Smooth muscle cell (in vitro differentiated cells): ENCODE results near the gene SERPINB6. TPM values are rescaled to one million over a fixed set of nuclear protein-coding genes. Genes with fewer than 3 reads are reported as not detected.
"Not testable (repeated sequence)": the region's sequence is repeated elsewhere in the genome, so short reads cannot be mapped to it uniquely, and the experiment has no call there.

Source experiments
- DNase-seq: peaks from one replicate; lab custom pipeline; 2025; ENCODE audit not compliant: unreplicated experiment; lab: John Stamatoyannopoulos, UW
- H2AFZ ChIP-seq: fragments of 200-600 bp; sonication (generic); 2 replicates; pipeline ENCODE4 v1.6.0; 2016; ENCODE audit warnings: antibody characterized with exemption, low read depth, mild to moderate bottlenecking
- H3F3A ChIP-seq: fragments of 200-600 bp; sonication (generic); 2 replicates; pipeline ENCODE4 v1.6.0; 2017; ENCODE audit warnings: antibody characterized with exemption, low read depth
- H3K27ac ChIP-seq: fragments of 200-600 bp; sonication (generic); 2 replicates; pipeline ENCODE4 v1.5.1; 2016; ENCODE audit warnings: low read depth, mild to moderate bottlenecking
- H3K27me3 ChIP-seq: fragments of 200-600 bp; sonication (generic); 2 replicates; pipeline ENCODE4 v1.6.1; 2016; ENCODE audit warnings: low read depth, mild to moderate bottlenecking
- H3K36me3 ChIP-seq: fragments of 200-600 bp; sonication (generic); 2 replicates; pipeline ENCODE4 v1.5.1; 2016; ENCODE audit warnings: low read depth
- H3K4me1 ChIP-seq: fragments of 200-600 bp; sonication (generic); 2 replicates; pipeline ENCODE4 v1.5.1; 2016; ENCODE audit warnings: low read depth
- H3K4me2 ChIP-seq: fragments of 200-600 bp; sonication (generic); 2 replicates; pipeline ENCODE4 v1.6.0; 2016; ENCODE audit warnings: mild to moderate bottlenecking
- H3K4me3 ChIP-seq: fragments of 200-600 bp; sonication (generic); 2 replicates; pipeline ENCODE4 v1.5.1; 2016; ENCODE audit warnings: mild to moderate bottlenecking
- H3K79me2 ChIP-seq: fragments of 200-600 bp; sonication (generic); 2 replicates; pipeline ENCODE4 v1.6.0; 2016; ENCODE audit warnings: low read depth, mild to moderate bottlenecking
- H3K9ac ChIP-seq: fragments of 200-600 bp; sonication (generic); 2 replicates; pipeline ENCODE4 v1.6.0; 2016; ENCODE audit warnings: low read depth
- H3K9me3 ChIP-seq: fragments of 200-600 bp; sonication (generic); replicated peaks from 2 replicates; pipeline ENCODE4 v1.5.1; 2016; ENCODE audit warnings: low read depth
- H4K20me1 ChIP-seq: fragments of 200-600 bp; sonication (generic); 2 replicates; pipeline ENCODE4 v1.6.0; 2016; ENCODE audit warnings: low read depth
- WGBS: methylation state at CpG from one replicate; pipeline ENCODE4 v1.1.7; 2016; ENCODE audit warnings: low lambda C conversion rate; 5-methylcytosine and 5-hydroxymethylcytosine counted together
- polyA plus RNA-seq: library from polyadenylated mRNA; unstranded; fragments of >200 nt; fragmentation: Nextera tagmentation; extraction: Ambion mirVana; gene quantifications from 2 replicates; pipeline ENCODE4 v1.2.1, GENCODE V29; 2016
- total RNA-seq: library from RNA; depleted of rRNA; stranded (reverse); fragments of >200 nt; gene quantifications from 2 replicates; pipeline ENCODE4 v1.2.3, GENCODE V29; 2014
- TF ChIP-seq, protein P1 (sequence below): fragments of 200-600 bp; sonication (generic); IDR thresholded peaks from 2 replicates; pipeline ENCODE4 v1.5.1; 2017; ENCODE audit warnings: borderline replicate concordance, mild to moderate bottlenecking, antibody characterized with exemption; ENCODE audit not compliant: insufficient read depth, poor library complexity, severe bottlenecking

SERPINB6 gene
- total and polyA plus RNA-seq, 2 experiments from 2014 or later = 67.8 to 118 TPM

DNA sequence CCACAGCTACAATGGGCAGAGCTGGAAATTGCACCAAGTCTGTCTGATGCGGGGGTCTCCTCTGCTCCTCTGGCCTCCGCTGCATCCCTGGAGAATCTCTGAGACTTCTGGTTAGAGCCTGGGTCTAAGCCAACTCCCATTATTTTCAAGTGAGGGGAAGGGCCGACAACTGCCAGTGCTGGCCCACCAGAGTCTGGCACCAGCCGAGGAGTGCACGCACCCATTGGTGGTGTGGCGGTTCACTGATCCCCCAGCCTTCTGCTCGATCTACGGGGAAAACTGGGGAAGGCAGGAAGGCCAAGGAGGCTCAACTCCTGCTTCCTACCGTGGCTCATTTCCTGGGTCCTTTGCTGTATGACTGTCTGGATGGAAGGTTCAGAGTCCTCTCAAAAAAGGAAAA is 34.5 kb upstream of the SERPINB6 start:
- no peaks in the 10 kb centered on the region for H3F3A ChIP-seq
- H3K27ac ChIP-seq = no peak overlapping the region
- peaks cover 1% of the 10 kb centered on the region for H3K9me3 ChIP-seq
- H3K27me3 ChIP-seq = no peaks in the 10 kb centered on the region
- no peak overlapping the region for H3K4me2 ChIP-seq
- H3K4me3 ChIP-seq = no peak overlapping the region
- WGBS = 97% methylated on average over 9 of the region's 9 CpGs
- no peaks in the 10 kb centered on the region for H3K4me1 ChIP-seq
- peaks cover 12% of the 10 kb centered on the region for H3K36me3 ChIP-seq
- no peaks in the 10 kb centered on the region for H3K79me2 ChIP-seq
- no peaks in the 10 kb centered on the region for H4K20me1 ChIP-seq
- TF ChIP-seq, protein P1, sequence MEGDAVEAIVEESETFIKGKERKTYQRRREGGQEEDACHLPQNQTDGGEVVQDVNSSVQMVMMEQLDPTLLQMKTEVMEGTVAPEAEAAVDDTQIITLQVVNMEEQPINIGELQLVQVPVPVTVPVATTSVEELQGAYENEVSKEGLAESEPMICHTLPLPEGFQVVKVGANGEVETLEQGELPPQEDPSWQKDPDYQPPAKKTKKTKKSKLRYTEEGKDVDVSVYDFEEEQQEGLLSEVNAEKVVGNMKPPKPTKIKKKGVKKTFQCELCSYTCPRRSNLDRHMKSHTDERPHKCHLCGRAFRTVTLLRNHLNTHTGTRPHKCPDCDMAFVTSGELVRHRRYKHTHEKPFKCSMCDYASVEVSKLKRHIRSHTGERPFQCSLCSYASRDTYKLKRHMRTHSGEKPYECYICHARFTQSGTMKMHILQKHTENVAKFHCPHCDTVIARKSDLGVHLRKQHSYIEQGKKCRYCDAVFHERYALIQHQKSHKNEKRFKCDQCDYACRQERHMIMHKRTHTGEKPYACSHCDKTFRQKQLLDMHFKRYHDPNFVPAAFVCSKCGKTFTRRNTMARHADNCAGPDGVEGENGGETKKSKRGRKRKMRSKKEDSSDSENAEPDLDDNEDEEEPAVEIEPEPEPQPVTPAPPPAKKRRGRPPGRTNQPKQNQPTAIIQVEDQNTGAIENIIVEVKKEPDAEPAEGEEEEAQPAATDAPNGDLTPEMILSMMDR = no peak
- H2AFZ ChIP-seq = no peak overlapping the region
- H3K9ac ChIP-seq = no peak overlapping the region
- no peak for DNase-seq

DNA sequence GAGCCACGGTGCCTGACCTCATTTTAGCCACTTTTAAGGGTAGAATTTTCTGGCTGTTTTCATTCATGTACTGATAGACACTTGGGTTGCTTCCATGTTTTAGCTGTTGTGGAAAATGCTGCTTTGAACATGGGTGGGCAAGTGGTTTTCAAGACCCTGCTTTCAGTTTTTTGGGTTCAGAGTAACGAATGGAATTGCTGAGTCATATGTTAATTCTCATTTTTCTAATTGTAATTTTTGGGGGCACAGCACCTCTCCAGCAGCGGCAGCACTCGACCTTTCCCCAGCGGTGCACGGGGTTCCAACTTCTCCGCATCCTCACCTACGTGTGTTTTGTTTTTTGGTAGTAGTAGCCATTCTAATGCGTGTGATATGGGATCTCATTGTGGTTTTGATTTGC is 33.7 kb upstream of the SERPINB6 start:
- Histone ChIP-seq H3K4me2 (no peak overlapping the region), H3K4me1 (no peaks in the 10 kb centered on the region), H3K4me3 (no peak overlapping the region), H3K27ac (no peak overlapping the region), H2AFZ (no peak overlapping the region), H3K9ac (no peak overlapping the region), H3F3A (no peaks in the 10 kb centered on the region), H3K27me3 (no peaks in the 10 kb centered on the region), H3K9me3 (no peaks in the 10 kb centered on the region), H4K20me1 (no peaks in the 10 kb centered on the region), H3K79me2 (no peaks in the 10 kb centered on the region), H3K36me3 (peaks cover 4% of the 10 kb centered on the region)
- DNase-seq = no peak
- TF ChIP-seq, protein P1 = no peak
- 95% methylated on average over 9 of the region's 9 CpGs for WGBS

DNA sequence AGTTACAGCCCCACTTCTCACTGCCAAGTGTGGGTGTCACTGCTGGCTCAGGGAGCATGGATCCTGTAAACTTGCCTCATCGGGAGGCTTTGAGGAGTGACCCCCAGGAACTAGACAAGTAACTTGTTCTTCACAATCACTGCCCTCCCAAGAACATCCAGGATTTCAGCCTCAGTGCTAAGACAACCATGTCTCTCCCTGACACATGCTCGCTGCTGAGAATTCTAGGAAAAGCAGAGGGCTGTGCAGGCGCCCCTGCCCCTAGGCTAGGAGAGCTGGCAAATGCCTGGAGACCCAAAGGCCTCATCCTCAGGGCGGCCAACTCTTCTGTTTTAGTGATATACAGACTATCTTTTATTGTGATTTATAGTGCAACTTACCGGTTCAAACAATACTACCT is 31.9 kb upstream of the SERPINB6 start:
- WGBS = 92% methylated on average over 3 of the region's 5 CpGs
- not testable (repeated sequence) for H3K79me2 ChIP-seq, H3K9me3 ChIP-seq, H3K27me3 ChIP-seq, H2AFZ ChIP-seq, H3K36me3 ChIP-seq, H4K20me1 ChIP-seq, H3K4me1 ChIP-seq, H3K9ac ChIP-seq, H3K27ac ChIP-seq, DNase-seq, H3K4me3 ChIP-seq, H3F3A ChIP-seq, H3K4me2 ChIP-seq

DNA sequence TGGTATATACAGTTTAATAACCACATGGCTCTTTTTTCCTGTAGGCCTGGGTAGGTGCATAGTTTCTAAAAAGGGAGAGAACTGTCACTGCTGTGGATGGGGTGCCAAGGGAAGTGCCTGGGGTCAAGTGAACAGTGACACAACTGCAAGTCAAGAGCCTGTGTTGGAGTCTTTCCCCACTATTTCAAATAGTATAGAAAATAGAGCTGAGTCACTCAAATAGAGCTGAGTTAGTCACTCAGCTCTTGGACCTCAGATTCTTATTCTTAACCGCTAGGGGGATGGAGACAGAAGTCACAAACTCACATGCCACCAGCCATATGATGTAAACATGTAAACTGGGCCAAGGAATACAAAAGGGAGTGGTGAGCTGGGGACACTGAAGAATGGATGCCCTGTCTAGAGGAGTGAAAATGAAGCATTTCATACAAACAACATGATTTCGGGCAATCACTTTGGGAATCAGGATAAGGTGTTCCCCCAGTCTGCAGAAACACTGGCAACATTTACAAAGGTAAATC is 30.5 kb upstream of the SERPINB6 start:
- H3K27ac ChIP-seq = peak overlapping the region; percentile 36
- no peak overlapping the region for H3K4me2 ChIP-seq
- no peaks in the 10 kb centered on the region for H4K20me1 ChIP-seq

More for the DNA sequence above, 30.5 kb upstream of the SERPINB6 start:
- peaks cover 6% of the 10 kb centered on the region for H3K4me1 ChIP-seq
- DNase-seq = no peak
- no peaks in the 10 kb centered on the region for H3K27me3 ChIP-seq
- peaks cover 2% of the 10 kb centered on the region for H3K36me3 ChIP-seq
- H3K4me3 ChIP-seq = no peak overlapping the region
- H3F3A ChIP-seq = peaks cover 4% of the 10 kb centered on the region
- H2AFZ ChIP-seq = no peak overlapping the region
- no peaks in the 10 kb centered on the region for H3K79me2 ChIP-seq
- no peaks in the 10 kb centered on the region for H3K9me3 ChIP-seq
- WGBS = 56% methylated on average over 2 of the region's 2 CpGs
- TF ChIP-seq, protein P1 = peak; percentile 54
- H3K9ac ChIP-seq = no peak overlapping the region
